GM18517 (cell line): Measurements from ENCODE around the gene ELF1.
"Not testable (repeated sequence)": the region's sequence is repeated elsewhere in the genome, so short reads cannot be mapped to it uniquely, and the experiment has no call there.

Experiments
- ATAC-seq: cut with Tn5 transposase; IDR thresholded peaks from one replicate; pipeline ENCODE4 v1.9.1; 2021; ENCODE audit warnings: mild to moderate bottlenecking, moderate library complexity; ENCODE audit not compliant: unreplicated experiment

ELF1 gene

DNA sequence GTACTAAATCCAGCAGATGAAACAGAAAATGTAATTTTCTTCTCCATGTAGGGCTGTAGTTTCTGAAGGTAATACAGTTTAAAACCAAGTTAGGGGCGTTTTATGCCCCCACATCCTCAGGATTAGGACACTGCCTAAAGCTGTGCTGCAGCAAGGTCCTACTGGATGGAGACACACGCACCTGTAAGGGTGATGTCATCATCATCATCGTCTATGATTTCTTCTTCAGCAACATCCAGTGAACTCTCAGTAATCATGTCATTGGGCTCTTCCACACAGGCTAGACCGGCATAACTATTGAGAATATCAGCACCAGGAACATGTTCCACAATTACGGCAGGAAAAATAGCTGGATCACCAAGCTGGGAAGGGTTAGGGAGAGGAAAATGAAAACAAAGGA lies 60.5 kb downstream of the ELF1 start:
- ATAC-seq: no peak

DNA sequence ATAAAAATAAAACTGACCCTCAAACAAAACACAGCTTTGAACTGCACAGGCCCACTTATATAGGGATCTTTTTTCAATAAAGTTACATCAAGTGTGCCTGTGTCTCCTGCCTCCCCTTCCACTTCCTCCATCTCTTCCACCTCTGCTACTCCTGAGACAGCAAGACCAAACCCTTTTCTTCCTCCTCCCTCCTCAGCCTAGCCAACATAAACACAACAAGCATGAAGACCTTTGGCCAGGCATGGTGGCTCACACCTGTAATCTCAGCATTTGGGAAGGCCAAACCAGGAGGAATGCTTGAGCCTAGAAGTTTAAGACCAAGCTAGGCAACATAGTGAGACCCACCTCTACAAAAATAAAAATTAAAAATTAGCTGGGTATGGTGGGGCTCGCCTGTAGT lies 72.6 kb downstream of the ELF1 start:
- no peak for ATAC-seq

DNA sequence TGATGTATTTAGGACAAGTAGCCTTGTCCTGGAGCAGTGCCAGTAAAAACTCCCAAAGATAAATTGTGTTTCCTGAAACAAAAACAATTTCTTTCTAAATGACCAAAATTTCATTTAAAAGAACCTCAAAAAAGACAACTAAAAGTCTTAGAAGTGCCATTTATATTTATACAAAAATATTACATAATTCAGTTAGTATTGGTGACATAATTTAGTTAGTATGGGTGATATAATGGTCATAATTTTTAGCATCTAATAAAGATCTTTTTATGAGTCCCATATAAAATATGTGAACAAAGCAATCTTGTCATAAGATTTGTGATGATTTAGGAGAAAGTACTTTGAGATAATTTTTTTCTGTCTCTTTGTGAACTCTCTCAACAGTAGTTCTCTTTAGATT lies 76.0 kb downstream of the ELF1 start:
- ATAC-seq: no peak

- ATAC-seq: no peak
These were observed 77.5 kb downstream of the ELF1 start for GRCh38 chr13:40941581-40941980.

DNA sequence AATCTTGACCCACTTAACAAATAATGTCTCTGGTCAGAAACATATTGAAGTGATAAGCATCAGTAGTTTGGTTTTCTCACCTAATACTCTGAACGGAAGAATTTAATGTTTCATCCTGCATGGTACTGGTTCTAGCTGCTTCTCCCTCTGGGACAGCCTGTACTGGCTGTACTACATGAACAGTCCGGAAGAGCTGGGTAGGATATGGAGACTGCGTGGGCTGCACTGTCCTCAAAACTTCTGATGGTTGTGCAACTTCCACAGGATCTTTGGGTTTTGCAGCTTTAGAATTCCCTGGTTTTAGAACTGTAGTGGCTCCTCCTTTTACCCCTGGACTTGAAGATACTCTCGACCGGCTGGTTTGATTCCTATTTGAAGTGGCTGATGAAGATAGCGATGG lies 78.3 kb downstream of the ELF1 start:
- no peak for ATAC-seq

GRCh38 chr13:40933508-40934204 lies 85.5 kb downstream of the ELF1 start:
- peak; percentile 56 for ATAC-seq

GRCh38 chr13:40932252-40932651 lies 86.9 kb downstream of the ELF1 start:
- ATAC-seq: no peak

GRCh38 chr13:40931719-40932118 lies 87.4 kb downstream of the ELF1 start:
- no peak for ATAC-seq

- not testable (repeated sequence) for ATAC-seq
These were observed 89.2 kb downstream of the ELF1 start for GRCh38 chr13:40929883-40930282.

- ATAC-seq: no peak
These were observed 90.1 kb downstream of the ELF1 start for GRCh38 chr13:40928980-40929379.

GRCh38 chr13:40927929-40928328 lies 91.2 kb downstream of the ELF1 start:
- ATAC-seq: no peak

- no peak for ATAC-seq
These were observed 95.2 kb downstream of the ELF1 start for GRCh38 chr13:40923867-40924266.

GRCh38 chr13:40922437-40923040 lies 96.6 kb downstream of the ELF1 start:
- no peak for ATAC-seq

DNA sequence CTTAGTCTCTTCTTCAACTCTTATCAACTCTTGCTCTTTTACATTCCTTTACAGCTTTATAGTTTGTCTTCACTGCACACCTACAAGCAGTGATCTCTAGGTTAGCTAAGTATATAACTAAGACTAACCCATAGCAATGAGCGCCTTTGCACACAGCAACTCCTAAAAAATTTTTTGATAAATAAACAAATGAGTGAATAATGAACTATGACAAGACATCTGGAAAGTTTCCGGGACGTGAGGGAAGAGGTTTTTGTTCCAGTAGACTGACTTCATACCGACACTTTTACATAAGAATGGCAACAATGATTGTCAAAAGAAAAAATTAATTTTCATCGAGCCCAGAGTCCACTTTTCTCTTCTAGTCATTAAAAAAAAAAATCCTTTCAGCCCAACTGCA lies 98.3 kb downstream of the ELF1 start:
- ATAC-seq: no peak

GRCh38 chr13:40919901-40920300 lies 99.2 kb downstream of the ELF1 start:
- ATAC-seq: not testable (repeated sequence)

- ATAC-seq: no peak
These were observed 102.7 kb downstream of the ELF1 start for GRCh38 chr13:40916207-40916998.

GRCh38 chr13:40914863-40915262 lies 104.3 kb downstream of the ELF1 start:
- ATAC-seq: not testable (repeated sequence)

GRCh38 chr13:40911341-40911740 lies 107.8 kb downstream of the ELF1 start:
- no peak for ATAC-seq

DNA sequence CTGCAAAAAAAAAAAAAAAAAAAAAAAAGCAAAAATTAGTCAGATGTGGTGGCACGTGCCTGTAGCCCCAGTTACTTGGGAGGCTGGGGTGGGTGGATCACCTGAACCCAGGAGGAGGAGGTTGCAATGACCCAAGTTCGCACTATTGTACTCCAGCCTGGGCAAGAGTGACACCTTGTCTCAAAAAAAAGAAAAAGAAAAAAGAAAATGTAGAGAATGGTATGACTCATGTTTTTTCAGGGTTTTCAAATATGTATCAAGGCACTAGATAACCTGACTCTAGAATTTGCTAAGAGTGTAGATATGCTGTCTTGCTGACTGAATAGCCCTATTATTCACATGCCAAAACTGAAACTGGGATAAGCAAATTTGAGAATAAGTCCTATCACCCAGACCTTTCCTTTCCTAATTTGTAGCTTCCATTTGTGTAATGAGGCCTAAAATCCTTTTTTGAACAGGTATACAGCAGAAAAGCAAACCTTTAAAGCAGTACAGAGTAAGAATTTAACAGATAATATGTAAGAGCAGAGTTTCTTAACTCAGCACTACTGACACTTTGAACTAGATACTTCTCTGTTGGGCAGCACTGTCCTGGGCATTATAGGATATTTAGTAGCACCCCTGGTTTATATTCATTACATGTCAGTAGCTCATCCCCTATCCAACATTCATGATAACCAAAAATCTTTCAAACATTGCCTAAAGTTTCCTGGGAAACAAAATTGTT lies 108.6 kb downstream of the ELF1 start:
- peak; percentile 69 for ATAC-seq

GRCh38 chr13:40909541-40910200 lies 109.4 kb downstream of the ELF1 start:
- ATAC-seq: not testable (repeated sequence)

DNA sequence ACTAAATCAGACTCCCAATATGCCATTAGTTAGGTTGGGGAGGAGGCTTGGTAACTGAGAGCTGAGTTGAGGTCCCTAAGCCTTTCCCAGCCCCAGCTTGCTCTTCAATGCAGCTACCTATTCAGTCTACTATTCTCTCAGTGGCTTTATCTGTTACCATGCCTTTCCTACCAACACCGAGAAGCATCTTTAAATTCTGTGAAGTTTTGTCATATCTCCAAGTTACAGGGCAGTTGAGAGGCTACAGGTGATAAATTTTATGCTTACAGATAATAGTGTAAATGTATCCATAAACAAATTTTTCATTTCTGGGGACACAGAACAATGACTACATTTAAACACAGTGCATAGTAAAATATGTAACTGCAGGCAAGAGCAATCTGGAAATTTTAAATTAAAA lies 110.6 kb downstream of the ELF1 start:
- ATAC-seq: no peak
